Lower lobe of right lung (tissue), 2 donors: Measurements from ENCODE around the gene CALHM3. TPM values are rescaled to one million over a fixed set of nuclear protein-coding genes. Genes with fewer than 3 reads are reported as not detected.

Source experiments
- ATAC-seq, 2 donors: fragments of 200-7000 bp; cut with Tn5 transposase; one replicate each; pipeline ENCODE4 v1.9.1; 2020 to 2022; ENCODE audit warnings: mild to moderate bottlenecking in 2 of 2, moderate library complexity in 2 of 2
- DNase-seq: peaks from one replicate; pipeline ENCODE4 v3.0.0-alpha.2; 2020
- H3K27ac ChIP-seq: fragments of 200-600 bp; one replicate; pipeline ENCODE4 v1.8.0; 2022
- H3K27me3 ChIP-seq: fragments of 200-600 bp; one replicate; pipeline ENCODE4 v1.8.0; 2022; ENCODE audit warnings: low read depth
- H3K36me3 ChIP-seq: fragments of 200-600 bp; one replicate; pipeline ENCODE4 v1.8.0; 2022; ENCODE audit warnings: mild to moderate bottlenecking
- H3K4me1 ChIP-seq: fragments of 200-600 bp; one replicate; pipeline ENCODE4 v1.8.0; 2022
- H3K4me3 ChIP-seq: fragments of 200-600 bp; one replicate; pipeline ENCODE4 v1.8.0; 2022; ENCODE audit warnings: mild to moderate bottlenecking
- H3K9me3 ChIP-seq: fragments of 200-600 bp; one replicate; pipeline ENCODE4 v1.8.0; 2022
- CTCF ChIP-seq: fragments of 200-600 bp; IDR thresholded peaks from one replicate; pipeline ENCODE4 v1.8.0; 2022; ENCODE audit warnings: antibody characterized with exemption, mild to moderate bottlenecking
- intact Hi-C: fragments of 100-400 bp; cut with DNase I; formaldehyde crosslinking; loops from one replicate; pipeline ENCODE4 v1.11.0; 2022
- total RNA-seq: library from RNA; stranded (reverse); fragmentation: NEBNext Ultra II Directional; extraction: Animal tissue kit (Norgen Biotek cat#: 25700); gene quantifications from one replicate; pipeline ENCODE4 v1.2.1, GENCODE V29; 2021
- donor health status: DM: no; HTN: yes; CAD: no; lungs with severe emphysema.

CALHM3 gene
- total RNA-seq, 1 donor from 2014 or later = not detected

- DNase-seq = no peak
- intact Hi-C loops = no loop called here
- peaks cover 13% of the 10 kb centered on the region for H3K27me3 ChIP-seq
Observed at GRCh38 chr10:103502849-103503660, 24.0 kb upstream of the CALHM3 start.

GRCh38 chr10:103501186-103501585 lies 22.1 kb upstream of the CALHM3 start:
- no peaks in the 10 kb centered on the region for H3K36me3 ChIP-seq
- H3K27ac ChIP-seq = no peak overlapping the region
- no peak for DNase-seq
- intact Hi-C loops = no loop called here
- no peak for TF ChIP-seq CTCF
- peaks cover 11% of the 10 kb centered on the region for H3K27me3 ChIP-seq
- ATAC-seq = no peak
- no peaks in the 10 kb centered on the region for H3K9me3 ChIP-seq
- H3K4me3 ChIP-seq = no peak overlapping the region
- no peaks in the 10 kb centered on the region for H3K4me1 ChIP-seq

More at GRCh38 chr10:103502849-103503660, 24.0 kb upstream of the CALHM3 start:
- TF ChIP-seq CTCF = no peak
- H3K27ac ChIP-seq = no peak overlapping the region
- no peak for ATAC-seq
- no peaks in the 10 kb centered on the region for H3K9me3 ChIP-seq
- H3K4me3 ChIP-seq = no peak overlapping the region
- H3K36me3 ChIP-seq = no peaks in the 10 kb centered on the region
- no peaks in the 10 kb centered on the region for H3K4me1 ChIP-seq

DNA sequence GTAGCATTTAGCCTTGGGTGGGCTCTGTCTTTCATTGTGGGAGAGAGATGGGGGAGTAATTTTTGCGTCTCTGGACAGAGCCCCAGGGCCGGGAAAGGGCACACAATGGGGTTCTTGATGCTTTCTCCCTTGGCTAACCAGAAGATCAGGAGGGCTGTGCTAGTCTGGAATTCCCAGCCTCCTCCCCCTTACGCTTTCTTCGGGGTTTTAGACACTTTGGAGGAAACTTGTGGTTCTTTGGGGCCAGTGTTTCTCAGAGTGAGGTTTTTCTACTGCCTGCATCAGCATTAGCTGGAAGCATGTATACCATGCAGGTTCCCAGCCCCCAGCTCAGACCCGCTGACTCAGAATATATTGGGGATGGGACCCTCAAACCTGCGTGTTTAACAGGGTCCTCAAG lies 21.4 kb upstream of the CALHM3 start:
- Histone ChIP-seq H3K4me1 (no peaks in the 10 kb centered on the region), H3K27me3 (peaks cover 18% of the 10 kb centered on the region), H3K9me3 (no peaks in the 10 kb centered on the region), H3K36me3 (no peaks in the 10 kb centered on the region), H3K4me3 (no peak overlapping the region), H3K27ac (no peak overlapping the region)
- DNase-seq (no peak), ATAC-seq (no peak)
- TF ChIP-seq CTCF = no peak
- intact Hi-C loops = no loop called here

DNA sequence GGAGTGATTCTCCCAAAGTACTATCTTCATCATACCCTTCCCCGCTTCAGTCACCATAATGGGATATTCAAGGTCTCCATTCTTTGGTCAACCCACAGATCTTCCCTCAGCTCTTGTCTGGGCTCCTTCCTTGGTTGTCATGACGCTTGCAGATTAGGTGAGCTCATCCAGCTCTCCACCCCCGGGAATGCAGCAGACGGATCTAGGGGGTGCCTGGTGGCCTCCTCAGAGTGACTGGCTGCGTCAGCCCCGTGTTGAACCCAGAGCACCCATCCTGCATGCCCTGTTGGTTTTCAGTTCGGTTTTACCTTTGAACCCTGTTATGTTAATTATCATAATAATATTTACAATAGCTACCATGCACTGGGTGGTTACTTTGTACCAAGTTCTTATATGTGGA lies 20.8 kb upstream of the CALHM3 start:
- Histone ChIP-seq H3K4me3 (no peak overlapping the region), H3K36me3 (no peaks in the 10 kb centered on the region), H3K27ac (no peak overlapping the region), H3K4me1 (no peaks in the 10 kb centered on the region), H3K9me3 (no peaks in the 10 kb centered on the region), H3K27me3 (peaks cover 24% of the 10 kb centered on the region)
- DNase-seq (no peak), ATAC-seq (no peak)
- intact Hi-C loops = no loop called here
- no peak for TF ChIP-seq CTCF

DNA sequence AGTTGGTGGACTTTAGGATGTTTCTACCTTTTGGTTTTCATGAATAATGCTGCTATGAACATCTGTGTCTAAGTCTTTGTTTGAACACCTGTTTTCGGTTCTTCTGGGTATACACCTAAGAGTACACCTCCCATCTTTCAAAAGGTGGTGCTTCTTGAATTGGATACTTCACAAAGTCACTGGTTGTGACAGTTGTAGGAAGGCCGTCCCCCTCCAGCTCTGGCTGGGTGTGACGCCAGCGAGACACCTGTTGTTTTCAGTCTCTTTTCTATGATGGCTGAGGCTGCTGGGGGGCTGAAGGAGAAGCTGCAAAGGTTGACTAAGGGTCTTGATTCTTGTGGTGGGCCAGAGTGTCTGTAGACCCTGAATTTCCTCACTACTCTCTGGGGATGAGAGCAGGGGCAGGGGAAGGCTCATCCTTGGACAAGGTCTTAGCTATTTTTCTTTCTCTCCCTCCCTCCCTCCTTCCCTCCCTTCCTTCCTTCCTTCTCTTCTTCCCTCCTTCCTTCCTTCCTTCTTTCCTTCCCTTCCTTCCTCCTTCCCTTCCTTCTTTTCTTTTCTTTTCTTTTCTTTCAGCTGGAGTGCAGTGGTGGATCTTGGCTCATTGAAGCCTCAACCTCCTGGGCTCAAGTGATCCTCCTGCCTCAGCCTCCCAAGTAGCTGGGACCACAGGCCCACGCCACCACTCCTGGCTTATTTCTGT lies 20.0 kb upstream of the CALHM3 start:
- Histone ChIP-seq H3K4me1 (peaks cover 5% of the 10 kb centered on the region), H3K27ac (no peak overlapping the region), H3K4me3 (no peak overlapping the region), H3K9me3 (no peaks in the 10 kb centered on the region), H3K36me3 (no peaks in the 10 kb centered on the region), H3K27me3 (peaks cover 32% of the 10 kb centered on the region)
- DNase-seq = no peak
- intact Hi-C loops = no loop called here
- TF ChIP-seq CTCF = no peak
- no peak for ATAC-seq
